Naive thymus-derived CD8-positive, alpha-beta T cell (primary cell): ENCODE results near the gene FLRT1. TPM values are rescaled to one million over a fixed set of nuclear protein-coding genes. Genes with fewer than 3 reads are reported as not detected.

ENCODE experiments used
- ATAC-seq, 2 donors: fragments of 150-1000 bp; cut with Tn5 transposase in 1 of 2; sonication (Bioruptor Pico), chemical (Tn5 transposase) in 1 of 2; 1 replicate in 1 of 2; 2 replicates in 1 of 2; pipeline ENCODE4 v1.10.0; 2021; ENCODE audit warnings: mild to moderate bottlenecking in 2 of 2, moderate library complexity in 2 of 2
- POLR2A ChIA-PET: fragments of 350-600 bp; sonication (Branson Sonifier 250); formaldehyde crosslinking; loops from one replicate; lab custom pipeline; 2021; ENCODE audit warnings: antibody characterized with exemption; lab: Charles Lee
- DNase-seq, 10 donors: peaks; one replicate each; pipeline versions ENCODE4 v3.0.0 to v3.0.0-alpha.2; 2020 to 2022
- H3K27ac Mint-ChIP-seq, 10 donors: one replicate each; pipeline ENCODE4 v1.8.0; 2020 to 2022; ENCODE audit warnings: mild to moderate bottlenecking in 10 of 10, mixed read lengths in 10 of 10, moderate library complexity in 4 of 10, inconsistent platforms in 1 of 10
- H3K27me3 Mint-ChIP-seq, 5 donors: one replicate each; pipeline ENCODE4 v1.8.0; 2021 to 2022; ENCODE audit warnings: mixed read lengths in 5 of 5
- H3K36me3 Mint-ChIP-seq, 3 donors: one replicate each; pipeline ENCODE4 v1.8.0; 2020 to 2022; ENCODE audit warnings: mixed read lengths in 3 of 3, mild to moderate bottlenecking in 2 of 3, inconsistent platforms in 1 of 3
- H3K4me1 Mint-ChIP-seq, 4 donors: one replicate each; pipeline ENCODE4 v1.8.0; 2021 to 2022; ENCODE audit warnings: mixed read lengths in 4 of 4
- H3K4me3 Mint-ChIP-seq, 10 donors: one replicate each; pipeline ENCODE4 v1.8.0; 2020 to 2022; ENCODE audit warnings: mild to moderate bottlenecking in 10 of 10, mixed read lengths in 10 of 10, moderate library complexity in 6 of 10, inconsistent platforms in 1 of 10
- H3K9me3 Mint-ChIP-seq, 9 donors: one replicate each; pipeline ENCODE4 v1.8.0; 2020 to 2022; ENCODE audit warnings: mixed read lengths in 9 of 9, mild to moderate bottlenecking in 3 of 9, inconsistent platforms in 1 of 9, moderate library complexity in 1 of 9
- polyA plus RNA-seq, 3 donors: library from polyadenylated mRNA; unstranded; fragments of 300-500 nt; fragmentation: Illumina TruSeq; gene quantifications; one replicate each; pipeline ENCODE4 v1.2.3, GENCODE V29; 2021
- total RNA-seq, 8 experiments: library from RNA in 2 of 8; stranded (reverse) in 2 of 8; gene quantifications; one replicate each; pipeline ENCODE4 v1.2.3 and lab custom pipeline; 2021 to 2026

Gene FLRT1
- total and polyA plus RNA-seq, 5 experiments from 2014 or later: not detected

DNA sequence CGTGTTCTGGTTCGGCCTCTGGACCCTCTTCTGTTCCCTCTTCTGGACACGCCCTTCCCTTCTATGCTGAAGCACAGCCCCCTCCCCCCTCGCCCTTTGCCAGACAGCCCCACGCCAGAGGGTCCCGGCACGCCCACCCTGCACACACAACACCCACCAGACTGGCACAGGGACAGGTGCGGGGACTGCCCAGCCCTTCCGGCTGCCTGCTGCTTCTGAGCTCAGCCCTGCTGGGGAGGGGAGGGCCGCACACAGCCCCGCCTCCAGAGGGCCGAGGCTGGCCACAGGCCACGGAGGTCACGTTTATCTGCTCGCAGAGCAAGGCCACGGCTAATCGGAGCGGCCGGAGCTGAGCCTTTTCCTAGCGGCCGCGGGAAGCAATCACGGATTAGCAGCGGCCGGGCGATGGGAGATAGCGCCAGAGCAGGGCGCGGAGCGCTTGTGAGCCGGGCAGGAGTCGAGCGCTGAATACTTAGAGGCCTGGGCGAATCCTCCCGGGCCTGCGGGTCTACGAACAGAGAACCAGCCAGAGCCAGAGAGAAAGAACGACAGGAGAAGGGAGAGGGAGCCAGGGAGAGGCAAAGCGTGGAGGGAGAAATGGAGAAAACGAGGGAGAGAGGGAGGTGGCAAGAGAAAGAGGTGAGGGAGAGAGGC lies 28.0 kb upstream of the FLRT1 start:
- Mint-ChIP-seq H3K27me3 (peaks cover 9 to 44% (median 36%) of the 10 kb centered on the region in 5 donors), H3K4me1 (peaks cover 12 to 18% (median 16%) of the 10 kb centered on the region in 4 donors), H3K9me3 (peaks cover 0 to 13% (median 0%) of the 10 kb centered on the region in 9 donors), H3K4me3 (peak overlapping the region in 8 of 10 donors; percentile 16 to 89 (median 68)), H3K36me3 (peaks cover 0 to 6% (median 2%) of the 10 kb centered on the region in 3 donors), H3K27ac (peak overlapping the region in 2 of 10 donors; percentile 35 to 53)
- POLR2A ChIA-PET: interaction anchor here (0.5 kb wide), 1 partner anchor 211 kb away, joined by 3 read pairs; no protein-coding TSS in a partner anchor
- DNase-seq (no peak), ATAC-seq (peak; percentile 62 to 66)

DNA sequence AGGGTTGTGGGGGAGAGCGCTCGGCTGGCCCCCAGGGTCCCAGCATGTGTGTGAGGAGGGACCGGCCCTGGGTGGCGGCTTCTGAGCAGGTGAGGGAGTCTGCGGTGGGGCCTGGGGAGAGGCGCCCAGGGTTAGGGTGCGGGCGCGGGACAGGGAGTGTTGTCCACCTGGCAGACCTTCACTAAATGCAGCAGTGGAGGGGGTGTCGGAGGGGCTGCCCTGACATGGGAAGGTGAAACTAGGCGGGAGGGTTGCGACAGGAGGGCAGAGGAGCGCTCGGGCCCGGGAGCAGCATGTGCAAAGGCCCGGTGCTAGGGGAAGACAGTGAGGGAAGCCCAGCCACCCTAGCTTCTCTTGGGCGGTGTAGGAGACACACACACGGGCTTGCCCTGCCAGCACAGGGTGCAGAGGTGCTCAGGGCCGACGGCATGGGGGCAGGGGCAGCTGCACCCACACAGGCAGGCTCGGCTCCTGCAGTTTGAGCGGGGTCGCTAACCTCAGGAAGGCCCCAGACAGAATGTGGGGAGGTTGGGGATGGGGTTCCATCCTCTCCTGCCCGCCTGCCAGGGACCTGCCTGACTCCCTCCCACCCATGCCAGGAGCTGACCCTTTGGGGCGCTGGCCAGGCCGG lies 27.3 kb upstream of the FLRT1 start:
- Mint-ChIP-seq H3K27ac (peak overlapping the region in 1 of 10 donors; percentile 53), H3K9me3 (peaks cover 0 to 13% (median 0%) of the 10 kb centered on the region in 9 donors), H3K4me1 (peaks cover 12 to 18% (median 16%) of the 10 kb centered on the region in 4 donors), H3K36me3 (peaks cover 0 to 6% (median 2%) of the 10 kb centered on the region in 3 donors), H3K27me3 (peaks cover 9 to 44% (median 36%) of the 10 kb centered on the region in 5 donors), H3K4me3 (peak overlapping the region in 5 of 10 donors; percentile 41 to 89 (median 74))
- ATAC-seq (no peak), DNase-seq (no peak)
- POLR2A ChIA-PET: no interaction called here

DNA sequence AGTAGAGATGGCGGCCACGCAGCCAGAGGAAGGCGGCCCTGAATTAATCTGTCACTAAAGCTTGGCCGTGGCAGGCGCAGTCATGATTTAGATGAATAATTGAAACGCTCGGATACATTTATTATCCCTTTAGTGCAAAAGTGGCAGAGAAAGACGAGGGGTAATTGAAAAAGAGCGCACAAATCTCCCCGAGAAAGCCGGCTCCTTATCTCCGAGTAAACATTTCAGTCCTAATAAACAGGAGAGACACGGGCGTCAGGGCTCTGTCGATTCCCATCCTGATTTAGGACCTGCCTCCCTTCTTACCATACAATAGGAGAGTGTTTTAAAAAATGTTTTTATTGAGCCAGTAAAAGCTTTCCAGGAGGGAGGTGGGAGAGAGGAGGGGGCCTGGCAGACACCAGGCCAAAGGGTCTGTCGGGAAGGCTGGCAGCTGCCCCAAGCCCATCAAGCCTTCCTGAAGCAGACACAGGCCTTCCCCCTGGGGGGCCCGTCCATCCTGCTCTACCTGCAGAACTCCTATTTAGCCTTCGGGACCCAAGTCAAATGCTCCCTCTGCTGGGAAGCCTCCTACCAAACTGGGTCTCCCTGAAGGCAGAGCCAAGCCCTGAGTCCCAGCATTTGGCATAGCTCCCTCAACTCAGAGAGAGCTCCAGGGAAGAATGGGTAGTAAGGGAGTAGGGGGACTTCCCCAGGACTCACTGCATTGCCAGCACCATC lies 26.7 kb upstream of the FLRT1 start:
- H3K4me3 Mint-ChIP-seq: no peak overlapping the region
- peaks cover 9 to 44% (median 36%) of the 10 kb centered on the region in 5 donors for H3K27me3 Mint-ChIP-seq
- ATAC-seq: no peak
- peaks cover 12 to 18% (median 16%) of the 10 kb centered on the region in 4 donors for H3K4me1 Mint-ChIP-seq
- H3K36me3 Mint-ChIP-seq: peaks cover 0 to 6% (median 2%) of the 10 kb centered on the region in 3 donors
- peaks cover 0 to 13% (median 0%) of the 10 kb centered on the region in 9 donors for H3K9me3 Mint-ChIP-seq
- H3K27ac Mint-ChIP-seq: no peak overlapping the region
- DNase-seq: no peak
- POLR2A ChIA-PET: no interaction called here

DNA sequence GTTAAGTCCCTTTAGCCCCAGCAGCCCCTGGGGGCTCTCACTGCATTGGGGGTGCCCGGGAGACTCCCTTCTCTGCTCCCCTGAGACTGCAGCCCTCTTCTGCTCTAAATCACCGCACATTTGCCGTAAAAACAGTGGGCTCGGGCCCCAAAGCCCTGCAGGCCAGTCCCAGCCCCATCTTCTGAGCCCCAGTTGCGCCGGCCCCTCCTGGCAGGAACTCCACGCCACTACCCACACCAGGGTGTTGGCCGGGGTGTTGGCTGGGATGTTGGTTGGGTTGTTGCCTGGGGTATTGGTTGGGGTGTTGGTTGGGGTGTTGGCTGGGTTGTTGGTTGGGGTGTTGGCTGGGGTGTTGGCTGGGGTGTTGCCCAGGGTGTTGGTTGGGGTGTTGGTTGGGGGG lies 26.0 kb upstream of the FLRT1 start:
- H3K4me3 Mint-ChIP-seq: no peak overlapping the region
- peaks cover 12 to 18% (median 16%) of the 10 kb centered on the region in 4 donors for H3K4me1 Mint-ChIP-seq
- H3K9me3 Mint-ChIP-seq: peaks cover 0 to 13% (median 0%) of the 10 kb centered on the region in 9 donors
- POLR2A ChIA-PET: no interaction called here
- ATAC-seq (no peak), DNase-seq (no peak)
- H3K27ac Mint-ChIP-seq: no peak overlapping the region
- H3K27me3 Mint-ChIP-seq: peaks cover 9 to 44% (median 36%) of the 10 kb centered on the region in 5 donors
- H3K36me3 Mint-ChIP-seq: peaks cover 0 to 6% (median 2%) of the 10 kb centered on the region in 3 donors

DNA sequence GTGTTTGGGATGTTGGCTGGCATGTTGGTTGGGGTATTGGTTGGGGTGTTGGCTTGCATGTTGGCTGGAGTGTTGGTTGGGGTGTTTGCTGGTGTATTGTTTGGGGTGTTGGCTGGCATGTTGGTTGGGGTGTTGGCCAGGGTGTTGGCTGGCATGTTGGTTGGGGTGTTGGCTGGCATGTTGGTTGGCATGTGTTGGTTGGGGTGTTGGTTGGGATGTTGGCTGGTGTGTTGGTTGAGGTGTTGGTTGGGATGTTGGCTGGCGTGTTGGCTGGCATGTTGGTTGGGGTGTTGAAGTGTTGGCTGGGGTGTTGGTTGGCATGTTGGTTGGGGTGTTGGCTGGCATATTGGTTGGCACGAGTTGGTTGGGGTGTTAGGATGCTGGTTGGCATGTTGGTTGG lies 24.9 kb upstream of the FLRT1 start:
- Mint-ChIP-seq H3K4me1 (peaks cover 12 to 18% (median 16%) of the 10 kb centered on the region in 4 donors), H3K27ac (no peak overlapping the region), H3K9me3 (peaks cover 0 to 13% (median 0%) of the 10 kb centered on the region in 9 donors), H3K36me3 (peaks cover 0 to 6% (median 2%) of the 10 kb centered on the region in 3 donors), H3K27me3 (peaks cover 9 to 44% (median 36%) of the 10 kb centered on the region in 5 donors), H3K4me3 (no peak overlapping the region)
- ATAC-seq (no peak), DNase-seq (no peak)
- POLR2A ChIA-PET: no interaction called here

DNA sequence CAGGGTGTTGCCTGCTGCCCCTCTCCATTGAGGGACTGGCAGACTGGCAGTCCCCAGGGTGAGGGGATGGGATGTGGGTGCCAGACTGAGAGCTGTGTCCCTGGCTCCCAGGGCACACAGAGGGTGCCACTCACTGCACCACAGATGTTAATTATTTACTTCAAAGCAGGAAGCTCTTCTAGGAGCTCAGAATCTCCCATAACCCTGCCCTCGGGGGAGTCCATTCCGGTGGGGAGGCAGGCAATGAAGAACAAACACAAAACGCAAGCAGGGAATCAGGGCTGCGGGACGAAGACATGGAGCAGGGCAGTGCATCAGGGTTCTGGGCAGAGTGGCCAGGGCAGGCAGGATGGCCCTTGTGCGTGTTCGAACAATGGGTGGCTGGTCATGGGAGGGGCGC lies 24.4 kb upstream of the FLRT1 start:
- Mint-ChIP-seq H3K27ac (no peak overlapping the region), H3K4me1 (peaks cover 12 to 18% (median 16%) of the 10 kb centered on the region in 4 donors), H3K9me3 (peaks cover 0 to 13% (median 0%) of the 10 kb centered on the region in 9 donors), H3K36me3 (peaks cover 0 to 6% (median 2%) of the 10 kb centered on the region in 3 donors), H3K4me3 (no peak overlapping the region), H3K27me3 (peaks cover 9 to 41% (median 32%) of the 10 kb centered on the region in 5 donors)
- DNase-seq (no peak), ATAC-seq (no peak)
- POLR2A ChIA-PET: no interaction called here

DNA sequence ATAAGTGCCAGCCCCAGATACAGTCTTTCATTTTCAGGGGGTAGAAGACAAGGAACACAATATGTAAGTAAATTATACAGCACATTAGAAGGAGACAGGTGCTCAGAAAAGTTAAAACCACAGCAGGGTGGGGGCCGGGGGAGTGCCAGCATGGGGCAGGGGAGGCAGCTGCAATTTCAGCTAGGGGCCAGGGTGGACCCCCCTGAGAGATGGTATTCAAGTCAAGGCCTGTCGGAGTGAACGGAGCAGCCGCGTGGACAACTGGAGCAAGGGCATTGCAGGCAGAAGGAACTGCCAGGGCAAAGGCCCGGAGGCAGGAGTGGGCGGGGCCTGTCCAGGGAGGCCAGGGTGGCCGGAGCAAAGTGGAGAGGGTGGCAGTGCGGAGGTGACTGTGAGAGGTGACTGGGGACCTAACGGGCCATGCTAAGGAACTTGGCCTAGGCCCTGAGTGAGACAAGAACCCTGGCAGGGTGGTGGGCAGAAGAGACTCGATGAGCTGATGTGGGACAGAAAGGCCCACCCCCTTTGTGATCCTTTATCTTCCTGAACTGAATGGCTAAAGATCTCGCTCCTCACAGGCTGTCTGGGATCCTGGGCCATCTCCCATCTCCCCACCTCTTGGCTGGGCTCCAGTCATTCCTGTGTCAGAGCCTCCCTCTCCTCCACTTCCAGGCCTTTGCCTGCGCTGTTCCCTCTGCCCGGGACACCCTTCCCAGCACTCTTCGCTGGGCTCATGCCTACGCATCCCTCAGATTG lies 22.4 kb upstream of the FLRT1 start:
- Mint-ChIP-seq H3K27me3 (peaks cover 2 to 23% (median 13%) of the 10 kb centered on the region in 5 donors), H3K4me3 (no peak overlapping the region), H3K9me3 (peaks cover 0 to 13% (median 0%) of the 10 kb centered on the region in 9 donors), H3K27ac (peak overlapping the region in 1 of 10 donors; percentile 71), H3K4me1 (peaks cover 0 to under 1% (median under 1%) of the 10 kb centered on the region in 4 donors), H3K36me3 (peaks cover 0 to 6% (median 0%) of the 10 kb centered on the region in 3 donors)
- DNase-seq (no peak), ATAC-seq (no peak)
- POLR2A ChIA-PET: no interaction called here

DNA sequence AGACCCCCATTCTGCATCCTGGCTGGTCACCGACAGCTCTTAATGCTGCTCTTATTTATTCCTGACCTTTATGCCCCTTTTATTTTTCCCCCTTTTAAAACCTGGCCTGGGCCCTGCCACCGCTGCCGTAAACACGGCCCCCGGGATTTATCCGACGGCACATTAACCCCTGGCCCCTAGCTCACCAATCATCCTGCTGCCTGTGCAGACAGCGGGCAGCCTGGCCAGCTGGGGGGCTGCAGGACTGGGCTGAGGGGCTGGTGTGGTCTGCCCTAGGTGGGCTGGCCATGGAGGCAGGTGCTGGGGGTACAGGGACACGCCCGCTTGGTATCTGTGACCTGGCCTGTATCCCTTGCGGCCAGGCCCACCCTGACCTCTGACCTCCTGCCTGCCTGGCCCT lies 21.4 kb upstream of the FLRT1 start:
- Mint-ChIP-seq H3K9me3 (peaks cover 0 to 13% (median 0%) of the 10 kb centered on the region in 9 donors), H3K4me1 (no peaks in the 10 kb centered on the region)

DNA sequence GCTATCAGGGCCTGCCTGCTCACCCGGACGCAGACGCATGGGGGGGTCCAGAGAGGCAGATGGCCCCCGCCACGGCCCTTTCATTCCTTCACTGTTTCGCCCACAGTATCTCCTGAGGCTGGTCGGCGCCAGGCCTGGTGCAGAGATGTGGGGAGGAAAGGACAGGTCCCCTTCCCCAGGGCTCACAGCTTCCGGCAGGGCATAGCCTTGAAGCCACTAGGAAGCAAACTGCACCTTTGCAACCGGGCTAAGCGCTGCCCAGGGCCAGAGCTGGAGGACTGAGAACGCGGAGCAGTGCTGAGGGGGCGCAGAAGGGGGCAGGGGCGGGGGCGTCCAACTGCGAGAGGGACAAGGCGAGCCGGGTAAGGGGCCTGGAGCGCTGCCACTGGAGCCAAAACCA lies 20.2 kb upstream of the FLRT1 start:
- POLR2A ChIA-PET: interaction anchor here (0.5 to 1.2 kb wide), 2 partner anchors 14 to 169 kb away, joined by 3 read pairs; no protein-coding TSS in a partner anchor
- peaks cover 0 to 7% (median 0%) of the 10 kb centered on the region in 9 donors for H3K9me3 Mint-ChIP-seq
- no peaks in the 10 kb centered on the region for H3K4me1 Mint-ChIP-seq
- H3K27me3 Mint-ChIP-seq: peaks cover 0 to 9% (median 0%) of the 10 kb centered on the region in 5 donors
- H3K27ac Mint-ChIP-seq: no peak overlapping the region
- DNase-seq: no peak
- ATAC-seq: no peak
- peaks cover 0 to 2% (median 0%) of the 10 kb centered on the region in 3 donors for H3K36me3 Mint-ChIP-seq
- no peak overlapping the region for H3K4me3 Mint-ChIP-seq

More for the DNA sequence above, 21.4 kb upstream of the FLRT1 start:
- Mint-ChIP-seq H3K27me3 (peaks cover 0 to 18% (median 3%) of the 10 kb centered on the region in 5 donors), H3K27ac (peak overlapping the region in 1 of 10 donors; percentile 11), H3K36me3 (peaks cover 0 to 6% (median 0%) of the 10 kb centered on the region in 3 donors), H3K4me3 (no peak overlapping the region)
- DNase-seq (no peak), ATAC-seq (no peak)
- POLR2A ChIA-PET: no interaction called here

DNA sequence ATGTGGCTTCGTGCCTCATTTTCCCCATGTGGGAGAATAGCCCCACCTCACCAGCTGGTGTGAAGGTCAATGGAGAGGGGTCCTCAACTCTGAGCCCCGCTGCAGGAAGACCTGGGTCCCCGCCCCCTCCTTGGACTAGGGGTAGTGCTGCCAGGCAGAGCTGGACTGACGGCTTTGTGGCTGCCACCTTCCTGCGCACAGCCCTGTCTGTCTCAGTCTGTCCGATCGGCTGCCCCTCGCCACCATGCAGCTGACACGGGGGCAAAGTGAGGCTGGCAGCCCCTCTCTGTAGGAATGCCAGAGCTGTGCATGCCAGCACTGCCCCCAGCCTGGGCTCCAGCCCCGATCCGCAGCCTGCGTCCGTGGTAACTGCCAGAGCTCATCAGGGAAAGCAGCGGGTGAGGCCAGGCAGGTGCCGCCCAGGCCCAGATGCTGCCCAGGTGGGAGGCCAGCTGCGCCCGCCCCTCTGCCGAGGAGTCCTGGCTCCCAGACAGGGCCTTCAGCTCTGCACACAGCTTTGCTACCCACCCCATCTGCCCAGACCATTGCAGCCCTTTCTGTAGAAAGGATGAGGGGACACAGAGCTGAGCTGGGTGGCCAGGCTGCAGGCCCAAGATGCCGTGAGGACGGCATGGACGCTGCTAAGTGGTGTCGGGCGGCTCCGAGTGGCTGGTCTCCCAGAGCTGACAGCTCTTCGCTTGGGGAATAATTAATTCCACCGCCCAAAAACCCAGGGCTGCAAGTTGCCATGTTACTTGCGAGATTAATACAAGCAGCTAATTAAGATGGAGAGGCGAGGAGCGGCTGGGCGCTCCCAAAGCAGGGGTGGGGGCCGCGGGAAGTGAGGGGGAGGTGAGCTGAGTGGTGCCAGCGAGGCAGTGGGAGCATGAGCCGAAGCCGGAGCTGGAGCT lies 19.5 kb upstream of the FLRT1 start:
- DNase-seq: no peak
- POLR2A ChIA-PET: interaction anchor here (1.2 kb wide), 1 partner anchor 13 kb away, joined by 3 read pairs; no protein-coding TSS in a partner anchor

DNA sequence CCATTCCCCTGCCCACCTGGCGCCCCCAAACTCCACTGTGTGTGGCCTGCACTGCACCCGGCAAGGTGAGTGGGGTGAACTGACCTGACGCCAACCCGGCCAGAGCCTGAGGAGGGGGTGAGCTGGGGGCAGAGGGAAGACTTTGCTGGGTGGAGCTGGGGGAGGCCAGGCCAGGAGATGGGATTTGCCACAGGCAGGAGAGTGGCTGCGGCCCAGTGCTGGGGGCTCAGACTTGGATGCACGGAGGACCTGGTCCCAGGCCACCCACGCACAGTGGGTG lies 17.8 kb upstream of the FLRT1 start:
- H3K27me3 Mint-ChIP-seq: no peaks in the 10 kb centered on the region
- no peaks in the 10 kb centered on the region for H3K36me3 Mint-ChIP-seq
- no peak for DNase-seq
- POLR2A ChIA-PET: no interaction called here
- no peaks in the 10 kb centered on the region for H3K9me3 Mint-ChIP-seq
- H3K27ac Mint-ChIP-seq: no peak overlapping the region
- ATAC-seq: no peak
- H3K4me1 Mint-ChIP-seq: no peaks in the 10 kb centered on the region
- H3K4me3 Mint-ChIP-seq: no peak overlapping the region

More for the DNA sequence above, 19.5 kb upstream of the FLRT1 start:
- H3K4me3 Mint-ChIP-seq: no peak overlapping the region
- H3K4me1 Mint-ChIP-seq: no peaks in the 10 kb centered on the region
- no peak for ATAC-seq
- peaks cover 0 to 2% (median 0%) of the 10 kb centered on the region in 5 donors for H3K27me3 Mint-ChIP-seq
- no peaks in the 10 kb centered on the region for H3K36me3 Mint-ChIP-seq
- no peaks in the 10 kb centered on the region for H3K9me3 Mint-ChIP-seq
- no peak overlapping the region for H3K27ac Mint-ChIP-seq
